ENCODE results near the gene FBXW11. TPM values are rescaled to one million over a fixed set of nuclear protein-coding genes. Genes with fewer than 3 reads are reported as not detected.
A peak's percentile ranks its signal among the peaks of the same experiment; 100 is the strongest.

Gene FBXW11
- total RNA-seq, 1 donor from 2014 or later: 110 TPM

DNA sequence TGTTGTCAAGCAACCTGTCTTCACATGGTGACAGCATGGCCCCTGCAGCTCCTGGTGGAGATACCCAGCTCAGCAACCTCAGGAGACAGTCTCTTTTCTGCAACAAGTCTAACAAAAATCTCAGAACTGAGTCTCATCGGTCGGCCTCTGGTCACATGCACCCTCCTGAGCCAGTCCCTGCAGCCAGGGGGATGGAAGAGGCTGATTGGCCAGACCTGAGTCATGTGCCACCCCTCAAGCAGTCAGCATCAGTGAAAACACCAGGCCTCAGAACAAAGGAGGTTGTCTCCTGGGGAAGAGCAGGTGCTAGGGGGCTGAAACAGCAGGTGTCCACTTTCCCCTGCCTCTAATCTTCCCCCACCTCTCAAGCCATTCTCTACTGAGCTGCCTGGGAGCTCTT lies 166.4 kb downstream of the FBXW11 start:
- Mint-ChIP-seq H3K27ac (ENCODE audit: unreplicated experiment) (no peak overlapping the region), H3K27me3 (ENCODE audit: unreplicated experiment) (peaks cover 8% of the 10 kb centered on the region), H3K9me3 (ENCODE audit: unreplicated experiment) (peaks cover 2% of the 10 kb centered on the region), H3K4me1 (ENCODE audit: low read depth, unreplicated experiment) (peaks cover 18% of the 10 kb centered on the region), H3K36me3 (ENCODE audit: unreplicated experiment) (peaks cover 4% of the 10 kb centered on the region), H3K4me3 (ENCODE audit: unreplicated experiment) (no peak overlapping the region)
- DNase-seq: peak; percentile 23
- no peak for TF ChIP-seq CTCF (IDR thresholded peaks at IDR 0.05; ENCODE audit: partially characterized antibody, unreplicated experiment)

GRCh38 chr5:171839112-171839511 lies 167.3 kb downstream of the FBXW11 start:
- TF ChIP-seq CTCF (IDR thresholded peaks at IDR 0.05; ENCODE audit: partially characterized antibody, unreplicated experiment): no peak
- Mint-ChIP-seq H3K27ac (ENCODE audit: unreplicated experiment) (no peak overlapping the region), H3K36me3 (ENCODE audit: unreplicated experiment) (peaks cover 4% of the 10 kb centered on the region), H3K27me3 (ENCODE audit: unreplicated experiment) (peaks cover 9% of the 10 kb centered on the region), H3K4me3 (ENCODE audit: unreplicated experiment) (no peak overlapping the region), H3K9me3 (ENCODE audit: unreplicated experiment) (peaks cover 2% of the 10 kb centered on the region), H3K4me1 (ENCODE audit: low read depth, unreplicated experiment) (peaks cover 18% of the 10 kb centered on the region)
- DNase-seq: no peak

- Mint-ChIP-seq H3K36me3 (ENCODE audit: unreplicated experiment) (peaks cover 9% of the 10 kb centered on the region), H3K9me3 (ENCODE audit: unreplicated experiment) (peaks cover 2% of the 10 kb centered on the region), H3K27me3 (ENCODE audit: unreplicated experiment) (peaks cover 7% of the 10 kb centered on the region), H3K4me3 (ENCODE audit: unreplicated experiment) (no peak overlapping the region), H3K27ac (ENCODE audit: unreplicated experiment) (no peak overlapping the region), H3K4me1 (ENCODE audit: low read depth, unreplicated experiment) (peaks cover 18% of the 10 kb centered on the region)
- no peak for DNase-seq
- no peak for TF ChIP-seq CTCF (IDR thresholded peaks at IDR 0.05; ENCODE audit: partially characterized antibody, unreplicated experiment)
Measured at GRCh38 chr5:171838066-171838465, 168.4 kb downstream of the FBXW11 start.

DNA sequence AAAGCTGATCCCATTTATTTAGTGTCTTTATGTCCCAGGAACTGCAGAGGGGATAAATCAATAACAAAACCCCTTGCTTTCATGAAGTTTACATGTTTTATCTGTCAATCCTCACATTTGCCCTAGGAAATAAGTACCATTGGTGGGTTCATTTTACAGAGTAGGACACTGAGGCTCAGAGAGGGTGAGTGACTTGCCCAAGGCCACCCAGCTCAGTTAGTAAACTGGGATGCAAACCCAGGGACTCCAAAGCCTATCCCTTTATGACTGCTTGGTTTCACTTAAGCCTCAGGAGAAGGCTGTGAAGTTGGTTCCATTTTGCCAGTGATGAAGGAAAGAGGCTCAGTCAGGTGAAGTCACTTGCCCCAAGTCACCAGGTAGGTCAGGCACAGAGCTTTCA lies 168.9 kb downstream of the FBXW11 start:
- H3K36me3 Mint-ChIP-seq (ENCODE audit: unreplicated experiment): peaks cover 14% of the 10 kb centered on the region
- DNase-seq: no peak
- TF ChIP-seq CTCF (IDR thresholded peaks at IDR 0.05; ENCODE audit: partially characterized antibody, unreplicated experiment): no peak
- H3K4me3 Mint-ChIP-seq (ENCODE audit: unreplicated experiment): no peak overlapping the region
- H3K27ac Mint-ChIP-seq (ENCODE audit: unreplicated experiment): no peak overlapping the region
- peaks cover 18% of the 10 kb centered on the region for H3K4me1 Mint-ChIP-seq (ENCODE audit: low read depth, unreplicated experiment)
- peaks cover 6% of the 10 kb centered on the region for H3K27me3 Mint-ChIP-seq (ENCODE audit: unreplicated experiment)
- peaks cover 2% of the 10 kb centered on the region for H3K9me3 Mint-ChIP-seq (ENCODE audit: unreplicated experiment)

GRCh38 chr5:171835066-171835465 lies 171.4 kb downstream of the FBXW11 start:
- Mint-ChIP-seq H3K27me3 (ENCODE audit: unreplicated experiment) (peaks cover 6% of the 10 kb centered on the region), H3K36me3 (ENCODE audit: unreplicated experiment) (peaks cover 10% of the 10 kb centered on the region), H3K4me3 (ENCODE audit: unreplicated experiment) (no peak overlapping the region), H3K27ac (ENCODE audit: unreplicated experiment) (no peak overlapping the region), H3K4me1 (ENCODE audit: low read depth, unreplicated experiment) (peaks cover 4% of the 10 kb centered on the region), H3K9me3 (ENCODE audit: unreplicated experiment) (no peaks in the 10 kb centered on the region)
- DNase-seq: no peak
- no peak for TF ChIP-seq CTCF (IDR thresholded peaks at IDR 0.05; ENCODE audit: partially characterized antibody, unreplicated experiment)
